IMR-90 (cell line): ENCODE measurements around the gene IGHMBP2. TPM values are rescaled to one million over a fixed set of nuclear protein-coding genes. Genes with fewer than 3 reads are reported as not detected.

Experiments
- ATAC-seq: fragments of 200-7000 bp; cut with Tn5 transposase; 2 replicates; pipeline ENCODE4 v1.9.1; 2020; ENCODE audit warnings: low read depth, mild to moderate bottlenecking, moderate library complexity
- BruUV-seq: library from RNA; stranded (reverse); fragments of 400-500 nt; replicated peaks from 2 replicates; lab custom pipeline; 2021; lab: Mats Ljungman, UMichigan
- CTCF ChIA-PET: fragments of 300-600 bp; formaldehyde crosslinking; extraction: SDS; loops from one replicate; lab custom pipeline; 2021; ENCODE audit warnings: antibody characterized with exemption; lab: Yijun Ruan, JAX
- POLR2A ChIA-PET: fragments of 300-600 bp; sonication (Branson Sonifier 250); formaldehyde crosslinking; loops from one replicate; lab custom pipeline; 2022; ENCODE audit warnings: antibody characterized with exemption; ENCODE audit not compliant: unreplicated experiment; lab: Charles Lee
- DNase-seq: peaks from one replicate; pipeline ENCODE4 v3.0.0; 2013
- H2AFZ ChIP-seq: replicated peaks from 2 replicates; pipeline ENCODE3; 2013; ENCODE audit warnings: low read length, mild to moderate bottlenecking; ENCODE audit not compliant: poor library complexity
- H2AK5ac ChIP-seq: 2 replicates; pipeline ENCODE4 v1.6.1; 2013; ENCODE audit warnings: low read depth, low read length, inconsistent platforms
- H2AK9ac ChIP-seq: replicated peaks from 2 replicates; pipeline ENCODE3; 2013; ENCODE audit warnings: mild to moderate bottlenecking, low read depth, low read length, moderate library complexity; ENCODE audit not compliant: poor library complexity
- H2BK120ac ChIP-seq: 2 replicates; pipeline ENCODE4 v1.6.1; 2013; ENCODE audit warnings: low read depth, low read length, inconsistent platforms
- H2BK15ac ChIP-seq: 3 replicates; pipeline ENCODE4 v1.6.1; 2013; ENCODE audit warnings: low read depth, low read length, inconsistent platforms
- H2BK20ac ChIP-seq: 2 replicates; pipeline ENCODE4 v1.6.1; 2013; ENCODE audit warnings: low read depth, mild to moderate bottlenecking, inconsistent platforms, low read length, moderate library complexity
- H2BK5ac ChIP-seq: 2 replicates; pipeline ENCODE4 v1.6.1; 2013; ENCODE audit warnings: mild to moderate bottlenecking, low read depth, low read length, inconsistent platforms; ENCODE audit not compliant: poor library complexity, severe bottlenecking
- H3K14ac ChIP-seq: replicated peaks from 2 replicates; pipeline ENCODE4 v1.6.1; 2013; ENCODE audit warnings: low read depth, low read length, inconsistent platforms
- H3K18ac ChIP-seq: 2 replicates; pipeline ENCODE4 v1.6.1; 2013; ENCODE audit warnings: low read depth, low read length, control low read depth
- H3K23ac ChIP-seq: 2 replicates; pipeline ENCODE4 v1.6.1; 2013; ENCODE audit warnings: low read depth, low read length, inconsistent platforms
- H3K27ac ChIP-seq: 2 replicates; pipeline ENCODE4 v1.5.1; 2013; ENCODE audit warnings: mild to moderate bottlenecking, control low read depth, low read length; ENCODE audit not compliant: insufficient read depth
- H3K27me3 ChIP-seq: 2 replicates; pipeline ENCODE4 v1.6.1; 2013; ENCODE audit warnings: low read length; ENCODE audit not compliant: control insufficient read depth, insufficient read depth
- H3K36me3 ChIP-seq: 2 replicates; pipeline ENCODE4 v1.6.1; 2013; ENCODE audit warnings: low read length, mixed read lengths; ENCODE audit not compliant: control insufficient read depth, insufficient read depth
- H3K4ac ChIP-seq: 2 replicates; pipeline ENCODE4 v1.6.1; 2013; ENCODE audit warnings: low read depth, low read length, inconsistent platforms
- H3K4me1 ChIP-seq: 2 replicates; pipeline ENCODE4 v1.6.1; 2013; ENCODE audit warnings: low read length, mixed read lengths; ENCODE audit not compliant: control insufficient read depth, insufficient read depth
- H3K4me2 ChIP-seq: 2 replicates; pipeline ENCODE4 v1.6.1; 2013; ENCODE audit warnings: low read depth, mild to moderate bottlenecking, control low read depth, low read length, moderate library complexity
- H3K4me3 ChIP-seq: 2 replicates; pipeline ENCODE4 v1.5.1; 2013; ENCODE audit warnings: low read depth, mild to moderate bottlenecking, control low read depth, low read length, moderate library complexity; ENCODE audit not compliant: insufficient read depth
- H3K56ac ChIP-seq: 2 replicates; pipeline ENCODE4 v1.6.1; 2013; ENCODE audit warnings: low read length, inconsistent platforms; ENCODE audit not compliant: insufficient read depth; ENCODE audit errors: extremely low read depth
- H3K79me1 ChIP-seq, 2 experiments: 2 replicates each; pipeline ENCODE4 v1.6.1; 2013; ENCODE audit warnings: low read length in 2 of 2, inconsistent platforms in 1 of 2, low read depth in 1 of 2
- H3K9ac ChIP-seq: 2 replicates; pipeline ENCODE4 v1.6.1; 2013; ENCODE audit warnings: low read depth, low read length, control low read depth
- H3K9me1 ChIP-seq: 2 replicates; pipeline ENCODE4 v1.6.1; 2013; ENCODE audit warnings: low read length, inconsistent platforms; ENCODE audit not compliant: insufficient read depth
- H3K9me3 ChIP-seq: 2 replicates; pipeline ENCODE4 v1.6.1; 2013; ENCODE audit warnings: low read length; ENCODE audit not compliant: control insufficient read depth, insufficient read depth
- H4K20me1 ChIP-seq: 2 replicates; pipeline ENCODE4 v1.6.1; 2013; ENCODE audit warnings: low read length, inconsistent platforms; ENCODE audit not compliant: insufficient read depth
- H4K5ac ChIP-seq: 2 replicates; pipeline ENCODE4 v1.6.1; 2013; ENCODE audit warnings: mild to moderate bottlenecking, low read depth, low read length, control low read depth
- H4K8ac ChIP-seq, 2 experiments: 2 replicates each; pipeline ENCODE4 v1.6.1; 2013; ENCODE audit warnings: low read depth in 2 of 2, low read length in 2 of 2, control low read depth in 1 of 2, inconsistent platforms in 1 of 2
- H4K91ac ChIP-seq: 2 replicates; pipeline ENCODE4 v1.6.1; 2013; ENCODE audit warnings: low read depth, low read length, inconsistent platforms; ENCODE audit not compliant: insufficient read depth
- BHLHE40 ChIP-seq: fragments of 150-350 bp; IDR thresholded peaks from 2 replicates; pipeline ENCODE4 v1.6.1; 2016; ENCODE audit warnings: mild to moderate bottlenecking, low read depth, low read length
- CEBPB ChIP-seq: IDR thresholded peaks from 2 replicates; pipeline ENCODE4 v1.6.1; 2012; ENCODE audit warnings: low read depth, low read length, improper control_type of control experiment
- CHD1 ChIP-seq: IDR thresholded peaks from 2 replicates; pipeline ENCODE4 v1.6.1; 2012; ENCODE audit warnings: low read depth, low read length, improper control_type of control experiment
- ELK1 ChIP-seq: fragments of 150-350 bp; IDR thresholded peaks from 2 replicates; pipeline ENCODE4 v1.6.1; 2016; ENCODE audit warnings: low read depth, mild to moderate bottlenecking, low read length, moderate library complexity, borderline replicate concordance
- FOS ChIP-seq: fragments of 150-350 bp; IDR thresholded peaks from 2 replicates; pipeline ENCODE4 v1.6.1; 2016; ENCODE audit warnings: low read depth, low read length
- MAZ ChIP-seq: IDR thresholded peaks from 2 replicates; pipeline ENCODE4 v1.6.1; 2012; ENCODE audit warnings: low read depth, mild to moderate bottlenecking, low read length, improper control_type of control experiment, moderate library complexity, borderline replicate concordance
- NFE2L2 ChIP-seq: fragments of 150-350 bp; IDR thresholded peaks from 2 replicates; pipeline ENCODE4 v1.6.1; 2016; ENCODE audit warnings: low read depth, mild to moderate bottlenecking, low read length
- POLR2A ChIP-seq: IDR thresholded peaks from 2 replicates; pipeline ENCODE4 v1.6.1; 2012; ENCODE audit warnings: mild to moderate bottlenecking, low read depth, low read length
- RAD21 ChIP-seq: IDR thresholded peaks from 2 replicates; pipeline ENCODE4 v1.6.1; 2012; ENCODE audit warnings: low read length, improper control_type of control experiment
- RCOR1 ChIP-seq: IDR thresholded peaks from 2 replicates; pipeline ENCODE4 v1.6.1; 2012; ENCODE audit warnings: mild to moderate bottlenecking, low read length, improper control_type of control experiment; ENCODE audit not compliant: insufficient replicate concordance
- RFX5 ChIP-seq: IDR thresholded peaks from 2 replicates; pipeline ENCODE4 v1.8.0; 2012; ENCODE audit warnings: low read depth, mild to moderate bottlenecking, low read length, moderate library complexity
- SMC3 ChIP-seq: fragments of 150-350 bp; IDR thresholded peaks from 2 replicates; pipeline ENCODE4 v1.6.1; 2016; ENCODE audit warnings: low read depth, mild to moderate bottlenecking, antibody characterized with exemption, low read length, moderate library complexity
- USF2 ChIP-seq: fragments of 150-350 bp; IDR thresholded peaks from 2 replicates; pipeline ENCODE4 v1.6.1; 2017; ENCODE audit warnings: mild to moderate bottlenecking, antibody characterized with exemption, low read length, low read depth
- WGBS, 2 experiments: methylation state at CpG; one replicate each; pipeline versions ENCODE4 v1.1.5 to v1.1.7; 2013; ENCODE audit warnings: missing lambda C conversion rate in 2 of 2; ENCODE audit not compliant: insufficient read length in 1 of 2; ENCODE audit errors: extremely low coverage in 2 of 2; 5-methylcytosine and 5-hydroxymethylcytosine counted together
- dilution Hi-C: fragments of 300-500 bp; cut with HindIII; formaldehyde crosslinking; loops from one replicate; pipeline ENCODE4 v1.14.3; 2018; ENCODE audit warnings: low sequenced_read_pairs; ENCODE audit not compliant: unreplicated experiment
- in situ Hi-C: fragments of 300-500 bp; cut with MboI; formaldehyde crosslinking; loops from 3 replicates; pipeline ENCODE4 v1.14.3; 2019; ENCODE audit warnings: low sequenced_read_pairs, inconsistent platforms, mixed read lengths
- intact Hi-C: fragments of 100-400 bp; cut with micrococcal nuclease; formaldehyde crosslinking; loops from 2 replicates; pipeline ENCODE4 v1.10.0; 2022
- polyA plus RNA-seq, 3 experiments: library from polyadenylated mRNA; depleted of rRNA; stranded (reverse); fragments of >200 nt; gene quantifications; 2 replicates each; pipeline ENCODE4 v1.2.3, GENCODE V29; 2012; ENCODE audit warnings: low replicate concordance in 1 of 3
- total RNA-seq: library from RNA; depleted of rRNA; stranded (reverse); fragments of >200 nt; gene quantifications from 2 replicates; pipeline ENCODE4 v1.2.3, GENCODE V29; 2012

IGHMBP2 gene
- total and polyA plus RNA-seq, 2 of the 4 experiments (the other 2 are of a cell fraction), result 4.5 to 11.1 TPM

GRCh38 chr11:68914761-68915160 lies 11.1 kb downstream of the IGHMBP2 start:
- Histone ChIP-seq H4K8ac (no peak overlapping the region), H2BK15ac (no peak overlapping the region), H3K36me3 (peaks cover 59% of the 10 kb centered on the region), H3K4ac (no peak overlapping the region), H3K23ac (no peak overlapping the region), H3K4me3 (no peak overlapping the region), H3K27me3 (no peaks in the 10 kb centered on the region), H3K79me1 (peaks cover 0 to 8% of the 10 kb centered on the region in 2 experiments; a peak in 2 of 4 replicates), H3K9ac (no peak overlapping the region), H3K18ac (no peak overlapping the region), H3K4me2 (no peak overlapping the region), H2AK5ac (no peak overlapping the region), H3K9me1 (no peaks in the 10 kb centered on the region), H2AK9ac (no peak overlapping the region), H3K14ac (no peak overlapping the region), H3K9me3 (no peaks in the 10 kb centered on the region), H2AFZ (no peak overlapping the region), H3K56ac (no peak overlapping the region), H4K91ac (no peak overlapping the region), H3K4me1 (0 out of 2 replicates have a peak, but pooled peaks cover 3% of the 10 kb centered on the region), H2BK5ac (no peak overlapping the region), H4K5ac (no peak overlapping the region), H2BK20ac (no peak overlapping the region), H2BK120ac (no peak overlapping the region), H4K20me1 (no peaks in the 10 kb centered on the region), H3K27ac (no peak overlapping the region)
- intact Hi-C loops (no loop called here), dilution Hi-C loops (no loop called here), in situ Hi-C loops (no loop called here)
- ChIA-PET CTCF (no interaction called here), POLR2A (no interaction called here)
- WGBS, 2 experiments, result 99% methylated on average over 11 of the region's 15 CpGs; no CpG with 5 or more reads in 1 of the 2 experiments
- ATAC-seq (no peak), DNase-seq (no peak)
- no TSS peak for BruUV-seq
- no peak for TF ChIP-seq ELK1
- no peak for TF ChIP-seq FOS
- TF ChIP-seq RAD21, result no peak
- no peak for TF ChIP-seq USF2
- no peak for TF ChIP-seq RFX5
- no peak for TF ChIP-seq BHLHE40
- no peak for TF ChIP-seq CHD1
- TF ChIP-seq MAZ, result no peak
- no peak for TF ChIP-seq POLR2A
- TF ChIP-seq CEBPB, result no peak
- no peak for TF ChIP-seq NFE2L2
- TF ChIP-seq RCOR1, result no peak
- no peak for TF ChIP-seq SMC3
